ENCODE results near the gene AKAIN1. TPM values are rescaled to one million over a fixed set of nuclear protein-coding genes. Genes with fewer than 3 reads are reported as not detected.

Gene AKAIN1
- total and polyA plus RNA-seq, 2 of the 4 experiments (the other 2 are of a cell fraction) = not detected

GRCh38 chr18:5237723-5238370 lies 40.8 kb upstream of the AKAIN1 start (continued):
- peak; percentile 12; the same call in 1 of the 2 replicates for TF ChIP-seq CTCF (conservative IDR thresholded peaks at IDR 0.05; ENCODE audit: low read depth, low read length)

Data from IMR-90 (cell line).